GM18873 (cell line): ENCODE data around the gene PUS7.
"Not testable (repeated sequence)": the region's sequence is repeated elsewhere in the genome, so short reads cannot be mapped to it uniquely, and the experiment has no call there.

Source experiments
- ATAC-seq: cut with Tn5 transposase; IDR thresholded peaks from one replicate; pipeline ENCODE4 v1.9.1; 2021; ENCODE audit warnings: mild to moderate bottlenecking, moderate library complexity, moderate number of reproducible peaks; ENCODE audit not compliant: unreplicated experiment, low FRiP score

PUS7 gene

DNA sequence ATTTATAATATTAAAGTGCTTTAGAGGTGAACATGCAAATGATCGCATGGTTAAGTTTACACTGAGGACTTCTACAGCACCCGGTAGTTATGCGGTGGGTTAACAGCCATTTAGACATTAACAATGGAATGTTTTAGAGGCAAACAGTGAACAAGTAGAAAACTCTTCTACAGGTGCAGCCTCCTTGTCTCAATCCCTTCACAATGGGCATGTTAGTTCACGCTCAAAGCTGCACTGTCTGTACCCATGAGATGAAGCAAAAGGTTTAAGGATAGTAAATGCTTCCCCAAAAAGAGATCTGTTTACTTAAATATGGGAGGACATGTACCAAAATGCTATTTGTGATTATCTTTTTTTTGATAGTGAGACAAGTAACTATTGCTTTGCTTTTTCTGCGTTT lies 25.1 kb downstream of the PUS7 start:
- no peak for ATAC-seq

DNA sequence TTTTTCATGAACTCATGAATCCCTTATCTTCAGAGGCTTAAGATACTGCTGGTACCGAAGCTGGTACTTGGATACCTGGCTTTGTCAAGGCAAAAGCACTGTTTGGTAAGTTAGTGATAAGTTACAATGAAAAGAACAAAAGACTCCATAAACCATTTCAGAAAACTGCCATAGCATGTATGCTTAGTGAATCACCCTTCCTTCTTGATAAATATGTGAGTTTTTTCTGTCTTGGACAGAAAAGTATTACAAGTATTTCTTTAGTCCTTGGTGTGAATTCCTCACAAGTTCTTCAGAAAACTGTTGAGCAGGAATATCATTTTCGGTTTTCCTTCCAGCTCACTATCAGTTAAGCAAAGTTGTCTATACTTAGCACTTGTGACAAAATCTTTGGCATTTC lies 25.6 kb downstream of the PUS7 start:
- ATAC-seq: no peak

DNA sequence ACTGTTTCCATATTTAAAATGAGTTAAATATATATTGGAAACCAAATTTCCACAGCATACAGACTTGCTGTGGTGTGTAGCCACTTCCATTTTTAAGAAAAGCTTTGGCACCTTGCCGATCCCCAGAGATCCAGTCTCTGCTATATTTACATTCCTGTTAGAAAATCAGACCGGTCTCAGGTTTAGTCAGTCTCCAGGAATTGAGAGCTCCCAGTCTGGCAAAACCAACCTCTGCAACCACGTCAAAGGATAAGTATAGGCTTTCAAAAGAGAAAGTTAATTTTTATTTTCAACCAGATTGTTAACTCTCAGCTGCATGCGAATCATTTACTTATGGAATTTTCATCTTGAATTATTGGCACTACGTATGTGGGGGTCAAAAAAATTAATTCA lies 28.2 kb downstream of the PUS7 start:
- ATAC-seq: no peak

DNA sequence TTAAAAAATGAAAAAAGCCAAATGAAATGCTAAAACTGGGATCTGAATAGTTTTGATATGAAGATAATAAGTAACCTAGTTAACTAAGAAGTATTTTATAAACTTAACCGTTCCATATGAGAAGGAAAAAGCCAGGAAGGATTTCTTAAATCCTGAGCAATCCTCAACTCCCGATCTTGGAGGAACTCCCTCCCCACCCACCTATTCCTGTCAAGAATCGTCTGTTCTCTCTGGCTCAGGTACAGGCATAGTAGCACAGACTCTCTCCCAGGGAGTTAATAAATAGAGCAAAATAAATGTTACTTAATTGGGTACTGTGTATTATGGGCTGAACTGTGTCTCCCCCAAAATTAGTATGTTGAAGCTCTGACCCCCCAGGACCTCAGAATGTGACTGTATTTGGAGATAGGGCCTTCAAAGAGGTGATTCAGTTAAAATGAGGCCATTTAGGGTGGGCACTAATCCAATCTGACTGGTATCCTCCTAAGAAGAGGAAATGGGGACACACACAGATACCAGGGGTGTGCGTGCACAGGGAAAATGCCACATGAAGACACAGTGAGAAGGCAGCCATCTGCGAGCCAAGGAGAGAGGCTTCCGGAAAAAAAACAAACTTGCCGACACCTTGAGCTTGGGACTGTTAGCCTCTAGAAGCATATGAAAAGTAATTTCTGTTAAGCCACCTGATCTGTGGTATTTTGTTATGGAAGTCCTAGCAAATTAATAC lies 28.7 kb downstream of the PUS7 start:
- ATAC-seq: no peak

DNA sequence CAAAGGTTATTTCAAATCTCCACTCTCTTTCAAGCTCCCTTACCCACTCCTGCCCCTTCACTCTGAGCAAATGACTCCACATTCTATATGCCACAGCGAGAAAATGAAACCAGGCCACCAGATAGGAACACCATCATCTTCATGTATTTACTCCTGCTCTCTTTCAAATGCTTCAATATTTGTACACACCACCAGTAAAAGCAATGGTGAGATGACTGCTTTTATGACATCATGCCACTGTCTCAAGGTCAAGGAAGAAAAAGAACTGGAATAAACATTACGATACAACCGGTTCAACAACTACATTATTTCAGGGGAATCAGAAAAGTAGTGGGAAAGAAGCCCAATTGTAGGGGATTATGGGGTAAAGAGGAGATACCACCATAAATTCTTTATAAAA lies 32.7 kb downstream of the PUS7 start:
- no peak for ATAC-seq

DNA sequence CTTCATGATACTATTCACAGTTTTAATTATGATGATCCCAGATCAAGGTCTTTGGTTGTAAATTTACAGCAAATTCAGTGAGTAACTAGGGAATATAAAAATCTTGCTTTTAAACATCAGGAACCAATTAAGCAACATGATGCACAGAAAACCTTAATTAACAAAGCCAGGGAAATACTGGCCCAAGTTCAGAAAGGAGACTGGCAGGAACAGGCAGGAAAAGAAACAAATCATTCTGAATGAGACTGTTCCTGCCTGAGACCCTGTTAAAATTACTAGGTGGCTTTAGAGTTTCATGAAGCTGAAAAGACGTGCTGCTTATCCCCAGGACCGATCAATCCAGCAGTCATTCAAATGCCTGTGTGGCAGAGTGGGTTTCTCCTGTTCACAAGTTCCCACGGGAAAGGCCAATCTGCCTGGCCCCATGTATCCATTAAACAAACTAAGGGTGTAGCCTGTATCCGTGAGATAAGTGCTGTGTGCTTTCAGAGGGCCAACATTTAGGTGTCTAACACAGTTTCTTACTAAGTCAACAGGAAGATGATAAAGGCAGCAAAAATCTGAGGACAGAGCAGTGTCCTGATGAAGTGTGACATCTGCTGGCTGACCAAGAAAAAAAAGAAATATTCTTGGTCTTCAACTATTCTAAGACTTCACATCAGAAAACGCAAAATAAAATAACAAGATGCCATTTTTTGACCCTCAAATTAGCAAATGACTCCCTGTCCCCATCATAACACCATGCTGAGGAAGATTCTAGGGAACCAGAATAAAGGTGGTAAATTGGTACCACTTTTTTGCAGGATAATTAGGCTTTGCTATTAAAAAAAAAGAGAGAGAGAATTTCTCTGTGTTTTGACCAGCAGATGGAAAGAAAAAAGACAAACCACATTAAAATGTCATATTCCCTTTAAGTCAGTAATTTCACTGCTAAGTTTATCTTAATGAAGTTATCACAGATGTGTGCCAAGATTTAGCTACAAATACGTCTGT lies 34.2 kb downstream of the PUS7 start:
- no peak for ATAC-seq

DNA sequence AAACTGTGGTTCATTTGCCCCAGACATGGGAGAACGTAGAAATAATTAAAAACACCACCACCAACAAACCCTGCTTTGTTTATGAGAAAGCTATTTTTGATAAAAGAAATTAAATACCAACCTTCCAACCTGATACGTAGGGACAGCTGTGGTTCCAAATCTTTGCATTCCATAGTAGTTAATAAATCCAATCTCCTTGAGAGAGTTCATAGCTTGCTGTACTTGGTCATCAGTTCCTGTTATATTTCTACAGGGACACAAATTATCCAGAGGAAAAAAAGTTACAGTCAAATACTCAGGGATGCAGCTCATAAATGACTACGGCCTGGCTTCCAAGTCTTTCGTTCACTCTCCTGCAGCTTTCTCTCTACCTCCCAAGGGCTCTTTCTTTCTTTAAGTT lies 41.1 kb downstream of the PUS7 start:
- no peak for ATAC-seq

DNA sequence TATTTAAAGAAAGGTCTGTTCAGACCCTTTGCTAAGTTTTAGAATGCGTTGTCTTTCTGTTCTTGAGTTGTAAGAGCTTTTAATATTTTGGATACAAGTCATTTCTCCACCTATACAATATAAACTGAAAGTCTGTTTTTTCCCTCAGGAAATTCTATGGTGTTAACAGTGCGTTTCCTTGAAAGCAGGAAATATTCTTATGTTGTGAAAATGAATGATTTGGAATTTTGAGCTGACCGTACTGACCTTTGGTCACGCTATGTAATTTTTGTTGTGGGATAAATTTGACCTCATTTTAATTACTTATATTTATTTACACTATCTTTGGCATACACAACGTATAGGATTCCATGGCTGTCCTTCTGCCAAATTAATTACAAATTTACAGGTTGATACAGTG lies 43.5 kb downstream of the PUS7 start:
- ATAC-seq: no peak

DNA sequence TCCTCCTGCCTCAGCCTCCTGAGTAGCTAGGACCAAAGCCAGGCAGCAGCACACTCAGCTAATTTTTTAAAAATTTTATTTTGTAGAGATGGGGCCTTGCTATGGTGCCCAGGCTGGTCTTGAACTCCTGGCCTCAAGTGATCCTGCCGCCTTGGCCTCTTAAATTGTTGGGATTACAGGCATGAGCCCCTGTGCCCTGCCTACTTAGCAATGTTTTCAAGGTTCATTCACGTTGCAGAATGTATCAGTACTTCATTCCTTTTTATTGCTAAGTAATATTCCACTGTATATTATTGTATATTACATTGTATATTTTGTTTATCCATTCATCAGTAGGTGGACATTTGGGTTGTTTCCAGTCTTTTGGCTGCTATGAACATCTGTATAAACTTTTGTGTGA lies 44.2 kb downstream of the PUS7 start:
- ATAC-seq: no peak

DNA sequence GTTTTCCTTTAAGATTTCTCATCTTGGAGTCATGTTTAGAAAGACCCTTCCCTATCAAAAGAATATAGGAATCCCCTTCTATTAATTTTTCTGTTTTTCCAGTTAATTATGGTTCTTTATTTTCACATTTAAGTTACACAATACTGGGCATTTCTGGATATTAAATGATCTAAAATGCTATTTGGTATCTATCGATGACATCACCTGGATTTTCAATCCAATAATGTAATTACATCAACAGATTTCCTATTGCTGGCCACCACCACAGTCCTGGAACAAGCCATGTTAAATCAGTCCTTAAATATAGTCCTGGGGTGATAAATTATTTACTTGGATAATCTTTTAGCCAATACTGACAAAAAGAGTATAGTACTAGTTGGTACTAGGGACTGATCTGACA lies 48.0 kb downstream of the PUS7 start:
- no peak for ATAC-seq

DNA sequence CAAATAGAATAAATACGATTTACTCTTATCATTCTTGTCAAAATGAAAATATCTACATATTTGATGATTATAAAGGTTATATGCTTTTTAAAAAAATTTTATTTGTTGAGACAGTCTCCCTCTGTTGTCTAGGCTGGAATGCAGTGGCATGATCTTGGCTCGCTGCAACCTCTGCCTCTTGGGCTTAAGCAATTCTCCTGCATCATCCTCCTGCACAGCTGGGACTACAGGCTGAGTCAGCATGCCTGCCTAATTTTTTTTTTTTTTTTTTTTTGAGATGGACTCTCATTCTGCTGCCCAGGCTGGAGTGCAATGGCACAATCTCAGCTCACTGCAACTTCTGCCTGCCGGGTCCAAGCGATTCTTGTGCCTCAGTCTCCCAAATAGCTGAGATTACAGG lies 48.9 kb downstream of the PUS7 start:
- ATAC-seq: no peak

DNA sequence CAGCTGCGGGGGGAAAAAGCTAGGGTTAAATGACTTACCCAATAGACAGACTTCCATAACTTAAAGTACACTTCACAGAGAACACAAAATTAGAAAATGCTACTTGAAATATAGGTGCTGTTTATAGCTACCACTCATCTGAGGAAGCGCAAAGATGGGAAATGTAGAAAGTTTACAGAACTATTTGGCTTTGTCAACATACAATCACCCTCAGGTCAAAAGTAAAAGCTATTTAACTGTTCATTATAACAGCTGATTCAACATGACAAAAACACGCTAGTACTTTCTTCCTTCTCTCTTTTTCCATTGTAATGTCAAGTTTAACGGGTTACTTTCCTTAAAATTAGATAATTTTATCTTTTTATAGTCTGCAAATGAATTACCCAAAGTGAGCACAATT lies 51.2 kb downstream of the PUS7 start:
- no peak for ATAC-seq

DNA sequence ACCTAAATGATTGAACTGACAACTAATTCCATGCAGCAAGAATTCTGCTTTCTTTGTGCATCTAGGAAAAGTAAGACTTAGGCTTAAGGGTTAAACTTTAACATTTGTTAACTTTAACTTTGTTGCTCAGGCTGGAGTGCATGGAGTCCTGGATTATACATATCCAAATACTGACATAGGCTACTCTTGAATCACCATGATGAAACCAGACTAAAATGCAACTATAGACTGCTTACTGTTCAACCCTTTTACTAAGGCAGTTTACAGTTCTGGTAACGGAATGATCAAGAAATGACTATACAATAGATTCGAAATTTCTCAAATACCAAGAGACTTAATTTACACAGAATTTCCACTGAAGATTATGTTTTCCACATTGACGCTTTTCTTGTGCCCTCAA lies 52.0 kb downstream of the PUS7 start:
- no peak for ATAC-seq

DNA sequence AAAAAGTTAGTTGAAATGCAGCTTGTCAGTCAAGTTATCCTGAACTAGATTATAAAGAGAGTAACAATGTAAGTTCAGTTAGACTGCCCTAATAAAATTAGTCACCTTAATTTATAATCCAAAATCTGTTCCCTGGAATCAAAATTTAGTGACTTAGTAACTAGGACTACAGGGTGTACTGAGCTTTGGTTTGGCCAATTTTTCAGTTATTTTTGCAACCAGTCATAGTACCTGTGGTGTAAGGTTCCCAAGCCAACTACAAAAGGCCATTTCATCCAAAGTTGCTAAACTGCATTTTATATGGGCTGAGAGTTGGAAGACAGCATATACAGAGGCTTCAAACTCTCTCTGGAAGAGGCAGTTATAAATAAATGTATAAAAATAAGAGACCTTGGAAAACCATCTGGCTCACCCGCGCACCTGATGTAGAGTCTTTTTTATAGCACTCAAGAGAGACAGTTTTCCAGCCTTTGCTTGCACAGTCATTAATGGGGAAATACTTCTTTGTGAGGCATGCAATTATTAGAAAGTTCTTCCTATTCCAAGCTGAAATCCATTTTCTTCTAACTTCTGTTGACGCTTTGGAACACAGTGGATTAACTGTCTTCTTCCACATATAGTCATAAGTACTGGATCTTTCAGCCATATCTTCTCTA lies 59.2 kb downstream of the PUS7 start:
- no peak for ATAC-seq

DNA sequence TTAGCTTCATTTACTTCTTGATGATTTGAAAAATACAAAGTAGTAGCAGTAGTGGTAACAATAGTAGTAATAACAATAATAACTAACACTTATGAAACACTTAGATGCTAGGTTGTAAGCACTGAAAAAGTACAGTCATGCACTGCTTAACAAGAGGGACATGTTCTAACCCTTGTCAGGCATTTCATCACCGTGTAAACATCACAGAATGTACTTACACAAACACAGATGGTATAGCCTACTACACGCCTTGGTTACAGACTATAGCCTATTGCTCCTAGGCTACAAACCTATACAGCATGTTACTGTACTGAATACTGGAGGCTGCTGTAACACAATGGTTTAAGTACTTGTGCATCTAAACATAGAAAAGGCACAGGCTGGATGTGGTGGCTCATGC lies 60.6 kb downstream of the PUS7 start:
- ATAC-seq: no peak

DNA sequence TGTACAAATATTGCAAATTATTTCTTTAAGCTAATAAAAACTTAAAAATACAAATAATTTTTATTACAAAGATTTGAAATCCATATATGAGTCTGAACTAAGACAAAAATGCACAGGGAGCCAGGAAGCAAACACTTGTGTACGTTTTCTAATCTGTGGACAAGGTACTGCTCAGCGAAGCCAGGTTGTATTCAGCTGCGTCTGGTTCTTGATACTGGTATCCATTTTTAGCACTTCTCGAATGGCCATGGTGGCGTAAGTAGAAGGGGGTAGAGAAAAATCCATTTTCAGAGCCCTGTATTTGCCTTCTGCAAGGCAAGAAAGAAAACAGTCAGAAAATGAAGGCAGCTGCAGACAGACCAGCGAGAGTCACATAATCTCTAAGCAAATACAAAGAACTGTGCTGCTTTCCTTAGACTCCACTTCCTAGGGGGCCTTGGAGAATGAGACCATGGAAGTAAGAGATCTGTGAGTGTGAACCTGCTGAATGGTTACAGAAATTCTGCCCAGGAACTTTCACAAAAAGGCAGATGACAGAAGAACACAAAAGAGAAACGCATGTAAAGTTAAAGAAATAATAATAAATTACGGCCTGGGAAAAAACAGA lies 64.3 kb downstream of the PUS7 start:
- no peak for ATAC-seq

DNA sequence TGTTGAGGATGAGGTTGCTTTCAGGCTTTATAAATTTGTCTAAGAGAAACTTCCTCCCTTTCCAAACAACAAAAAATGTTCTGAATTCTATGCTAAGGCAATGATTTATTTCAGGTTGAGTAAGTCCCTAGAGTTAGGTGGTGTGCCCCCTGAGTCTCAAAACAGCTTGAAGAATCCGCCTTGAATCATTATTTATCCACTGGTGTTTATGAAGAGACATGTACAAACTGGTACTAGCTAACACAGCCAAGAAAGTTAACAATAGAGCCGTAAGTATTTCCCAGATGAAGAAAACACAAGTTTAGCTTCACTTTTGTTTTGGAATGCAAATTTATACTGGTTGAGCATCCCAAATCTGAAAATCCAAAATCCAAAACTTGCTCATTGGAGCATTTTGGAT lies 67.2 kb downstream of the PUS7 start:
- ATAC-seq: no peak

DNA sequence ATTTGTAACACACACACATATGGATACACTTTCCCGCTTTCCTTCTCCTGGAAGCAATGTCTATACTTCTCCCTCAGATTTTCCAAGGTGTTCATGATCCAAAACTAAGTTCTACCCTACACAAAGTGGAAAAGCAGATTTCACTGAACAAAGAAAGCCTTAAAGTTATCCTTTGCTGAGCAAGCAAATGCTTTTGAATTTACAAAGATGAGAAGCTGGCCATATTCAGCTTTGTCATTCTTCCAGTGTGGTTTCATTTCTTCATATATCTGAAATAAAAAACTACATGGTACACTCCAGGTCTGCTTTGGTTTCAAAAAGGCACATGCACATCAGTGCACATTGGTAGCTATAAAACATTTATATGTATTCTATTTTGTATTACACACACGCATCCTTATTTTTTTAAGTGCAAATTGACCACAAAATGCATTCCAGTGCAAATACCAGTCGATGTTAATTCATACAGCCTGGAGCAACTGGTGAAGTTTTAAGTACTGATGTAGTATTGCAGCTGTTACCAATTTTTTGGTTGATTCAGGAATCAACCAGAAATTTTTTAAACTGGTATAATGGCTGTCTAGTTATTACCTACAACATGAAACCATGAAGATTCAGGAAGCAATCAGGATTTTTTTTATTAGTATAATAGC lies 67.8 kb downstream of the PUS7 start:
- ATAC-seq: no peak

DNA sequence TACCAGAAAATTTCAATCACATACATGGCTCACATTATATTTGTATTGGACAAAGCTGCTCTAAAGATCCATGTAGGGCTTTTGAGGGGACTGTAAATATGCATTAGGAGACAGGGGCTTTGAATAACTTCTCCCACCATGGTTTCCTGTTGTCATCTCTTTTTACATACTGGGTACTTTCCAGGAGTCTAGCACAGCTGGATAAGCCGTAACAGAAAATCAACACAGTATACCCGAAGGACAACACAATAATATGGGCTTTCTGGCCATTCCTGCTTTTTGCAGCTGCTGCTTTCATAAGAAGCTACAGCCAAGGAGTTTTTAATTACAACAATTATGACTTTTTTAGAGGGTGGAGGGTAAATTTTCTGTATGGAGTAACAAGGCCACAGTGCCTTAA lies 70.0 kb downstream of the PUS7 start:
- no peak for ATAC-seq

DNA sequence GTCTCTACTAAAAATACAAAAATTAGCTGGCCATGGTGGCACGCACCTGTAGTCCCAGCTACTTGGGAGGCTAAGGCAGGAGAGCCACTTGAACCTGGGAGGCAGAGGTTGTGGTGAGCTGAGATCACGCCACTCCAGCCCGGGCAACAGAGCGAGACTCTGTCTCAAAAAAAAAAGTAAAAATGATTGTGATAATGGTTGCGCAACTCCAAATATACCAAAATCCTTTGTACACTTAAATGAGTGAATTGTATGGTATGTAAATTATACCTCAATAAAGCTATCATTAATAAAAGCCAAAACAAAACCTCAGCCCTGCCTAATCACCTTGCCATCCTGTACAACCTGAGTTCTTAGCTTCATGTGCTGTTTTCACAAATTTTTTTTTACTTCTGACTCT lies 71.2 kb downstream of the PUS7 start:
- not testable (repeated sequence) for ATAC-seq
